Tibial nerve (tissue), 4 donors: Measurements from ENCODE around the gene SPIRE2. TPM values are rescaled to one million over a fixed set of nuclear protein-coding genes. Genes with fewer than 3 reads are reported as not detected.
"Not testable (repeated sequence)": the region's sequence is repeated elsewhere in the genome, so short reads cannot be mapped to it uniquely, and the experiment has no call there.

Source experiments
- DNase-seq, 2 donors: peaks; one replicate each; pipeline ENCODE4 v3.0.0-alpha.2; 2019; ENCODE audit warnings: low spot score in 2 of 2
- H3K27ac ChIP-seq, 4 donors: fragments of 200-600 bp; sonication (generic) in 3 of 4; one replicate each; pipeline ENCODE4 v1.5.1; 2017 to 2019; ENCODE audit warnings: mild to moderate bottlenecking in 1 of 4
- H3K27me3 ChIP-seq, 2 donors: fragments of 200-600 bp; sonication (generic) in 1 of 2; one replicate each; pipeline versions ENCODE4 v1.5.1 to v1.6.0; 2017 to 2019
- H3K36me3 ChIP-seq, 3 donors: fragments of 200-600 bp; sonication (generic); one replicate each; pipeline ENCODE4 v1.5.1; 2018 to 2019
- H3K4me1 ChIP-seq, 4 donors: fragments of 200-600 bp; sonication (generic) in 3 of 4; one replicate each; pipeline ENCODE4 v1.5.1; 2017 to 2019
- H3K4me3 ChIP-seq, 4 donors: fragments of 200-600 bp; sonication (generic) in 3 of 4; one replicate each; pipeline ENCODE4 v1.5.1; 2017 to 2019; ENCODE audit warnings: mild to moderate bottlenecking in 1 of 4, moderate library complexity in 1 of 4
- H3K9me3 ChIP-seq, 4 donors: fragments of 200-600 bp; sonication (generic) in 3 of 4; one replicate each; pipeline ENCODE4 v1.5.1; 2017 to 2019
- EP300 ChIP-seq, 2 donors: sonication (generic); formaldehyde crosslinking; IDR thresholded peaks; one replicate each; pipeline ENCODE4 v1.6.1; 2017; ENCODE audit warnings: antibody characterized with exemption in 2 of 2, mild to moderate bottlenecking in 1 of 2
- POLR2A ChIP-seq, 2 donors: fragments of 450-650 bp; IDR thresholded peaks; one replicate each; pipeline ENCODE4 v1.6.1; 2017; ENCODE audit warnings: antibody characterized with exemption in 2 of 2, mild to moderate bottlenecking in 2 of 2, moderate library complexity in 2 of 2
- WGBS, 2 donors: methylation state at CpG; one replicate each; pipeline ENCODE4 v1.1.5; 2018; 5-methylcytosine and 5-hydroxymethylcytosine counted together
- total RNA-seq, 4 donors: library from RNA; depleted of rRNA; stranded (reverse); fragments of >200 nt; gene quantifications; one replicate each; pipeline ENCODE4 v1.1.0, GENCODE V29; 2016
- TF ChIP-seq, protein P1 (sequence below), 5 experiments: fragments of 200-600 bp in 3 of 5; fragments of 450-650 bp in 2 of 5; sonication (generic) in 3 of 5; IDR thresholded peaks; one replicate each; pipeline ENCODE4 v1.5.1; 2016 to 2019; ENCODE audit warnings: antibody characterized with exemption in 5 of 5, mild to moderate bottlenecking in 3 of 5, moderate library complexity in 2 of 5

Gene SPIRE2
- total RNA-seq, 4 donors from 2014 or later, result 1.1 to 7.2 (median 3.1) TPM; not detected in 1

GRCh38 chr16:89873972-89874689 is 45.9 kb downstream of the SPIRE2 start:
- Histone ChIP-seq H3K9me3 (no peaks in the 10 kb centered on the region), H3K36me3 (peaks cover 0 to 38% (median 0%) of the 10 kb centered on the region in 3 donors), H3K4me3 (peak overlapping the region; percentile 83 to 99 (median 94)), H3K27me3 (no peaks in the 10 kb centered on the region), H3K4me1 (peaks cover 0 to 30% (median 11%) of the 10 kb centered on the region in 4 donors), H3K27ac (peak overlapping the region; percentile 99 to 100 (median 100))
- peak; percentile 94 to 95 for DNase-seq
- TF ChIP-seq EP300 (IDR thresholded peaks at IDR 0.05), result peak; percentile 4 to 81
- TF ChIP-seq, protein P1, sequence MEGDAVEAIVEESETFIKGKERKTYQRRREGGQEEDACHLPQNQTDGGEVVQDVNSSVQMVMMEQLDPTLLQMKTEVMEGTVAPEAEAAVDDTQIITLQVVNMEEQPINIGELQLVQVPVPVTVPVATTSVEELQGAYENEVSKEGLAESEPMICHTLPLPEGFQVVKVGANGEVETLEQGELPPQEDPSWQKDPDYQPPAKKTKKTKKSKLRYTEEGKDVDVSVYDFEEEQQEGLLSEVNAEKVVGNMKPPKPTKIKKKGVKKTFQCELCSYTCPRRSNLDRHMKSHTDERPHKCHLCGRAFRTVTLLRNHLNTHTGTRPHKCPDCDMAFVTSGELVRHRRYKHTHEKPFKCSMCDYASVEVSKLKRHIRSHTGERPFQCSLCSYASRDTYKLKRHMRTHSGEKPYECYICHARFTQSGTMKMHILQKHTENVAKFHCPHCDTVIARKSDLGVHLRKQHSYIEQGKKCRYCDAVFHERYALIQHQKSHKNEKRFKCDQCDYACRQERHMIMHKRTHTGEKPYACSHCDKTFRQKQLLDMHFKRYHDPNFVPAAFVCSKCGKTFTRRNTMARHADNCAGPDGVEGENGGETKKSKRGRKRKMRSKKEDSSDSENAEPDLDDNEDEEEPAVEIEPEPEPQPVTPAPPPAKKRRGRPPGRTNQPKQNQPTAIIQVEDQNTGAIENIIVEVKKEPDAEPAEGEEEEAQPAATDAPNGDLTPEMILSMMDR (IDR thresholded peaks at IDR 0.05), result no peak
- 1% methylated on average over 58 to 59 of the region's 61 CpGs for WGBS, 2 donors

- Histone ChIP-seq H3K4me1 (peaks cover 0 to 23% (median 7%) of the 10 kb centered on the region in 4 donors), H3K36me3 (peaks cover 2 to 76% (median 15%) of the 10 kb centered on the region in 3 donors)
- not testable (repeated sequence) for H3K4me3 ChIP-seq, H3K27ac ChIP-seq, DNase-seq, H3K27me3 ChIP-seq, H3K9me3 ChIP-seq
- WGBS, 2 donors, result 85 to 92% methylated on average over 14 to 23 of the region's 28 CpGs
Observed at GRCh38 chr16:89879123-89879522, 50.8 kb downstream of the SPIRE2 start.

GRCh38 chr16:89880477-89881367 is 52.4 kb downstream of the SPIRE2 start:
- Histone ChIP-seq H3K4me1 (peaks cover 0 to 12% (median 0%) of the 10 kb centered on the region in 4 donors), H3K27ac (no peak overlapping the region), H3K4me3 (no peak overlapping the region), H3K36me3 (peaks cover 3 to 84% (median 16%) of the 10 kb centered on the region in 3 donors), H3K27me3 (no peaks in the 10 kb centered on the region), H3K9me3 (no peaks in the 10 kb centered on the region)
- 80 to 83% methylated on average over 18 of the region's 18 CpGs for WGBS, 2 donors
- no peak for TF ChIP-seq POLR2A (IDR thresholded peaks at IDR 0.05)
- no peak for TF ChIP-seq EP300 (IDR thresholded peaks at IDR 0.05)
- TF ChIP-seq, protein P1 (IDR thresholded peaks at IDR 0.05), result no peak
- no peak for DNase-seq

DNA sequence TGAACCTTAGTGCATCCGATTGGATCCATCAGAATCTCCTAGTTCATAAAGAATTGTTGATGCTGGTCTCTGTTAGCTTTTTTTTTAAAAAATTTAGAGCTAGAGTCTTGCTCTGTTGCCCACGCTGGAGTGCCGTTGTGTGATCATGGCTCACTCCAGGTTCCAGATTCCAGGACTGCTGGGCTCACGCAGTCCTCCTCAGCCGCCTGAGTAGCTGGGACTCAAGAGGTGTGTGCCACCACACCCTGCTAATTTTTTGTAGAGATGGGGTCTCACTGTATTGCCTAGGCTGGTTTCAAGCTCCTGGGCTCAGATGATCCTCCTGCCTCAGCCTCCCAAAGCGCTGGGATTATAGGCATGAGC is 53.1 kb downstream of the SPIRE2 start:
- Histone ChIP-seq H3K36me3 (peaks cover 3 to 89% (median 18%) of the 10 kb centered on the region in 3 donors), H3K4me3 (no peak overlapping the region), H3K27ac (no peak overlapping the region), H3K9me3 (no peaks in the 10 kb centered on the region), H3K27me3 (no peaks in the 10 kb centered on the region), H3K4me1 (peaks cover 0 to 7% (median 0%) of the 10 kb centered on the region in 4 donors)
- 85 to 96% methylated on average over 6 of the region's 6 CpGs for WGBS, 2 donors
- TF ChIP-seq, protein P1 (IDR thresholded peaks at IDR 0.05), result no peak
- DNase-seq, result no peak

GRCh38 chr16:89883346-89884040 is 55.2 kb downstream of the SPIRE2 start:
- Histone ChIP-seq H3K4me1 (peaks cover 0 to 4% (median 0%) of the 10 kb centered on the region in 4 donors), H3K4me3 (no peak overlapping the region), H3K27ac (no peak overlapping the region), H3K9me3 (no peaks in the 10 kb centered on the region), H3K36me3 (peaks cover 11 to 96% (median 37%) of the 10 kb centered on the region in 3 donors), H3K27me3 (no peaks in the 10 kb centered on the region)
- WGBS, 2 donors, result 88 to 89% methylated on average over 28 of the region's 28 CpGs
- TF ChIP-seq, protein P1 (IDR thresholded peaks at IDR 0.05), result no peak
- TF ChIP-seq EP300 (IDR thresholded peaks at IDR 0.05) (no peak), POLR2A (IDR thresholded peaks at IDR 0.05) (no peak)
- DNase-seq, result no peak
